WI38 (cell line): ENCODE measurements around the gene FAM124A.

ENCODE experiments used
- H3K4me3 ChIP-seq: 2 replicates; pipeline ENCODE4 v1.5.1; 2011; ENCODE audit warnings: low read depth, mild to moderate bottlenecking, control low read depth, low read length
- CTCF ChIP-seq: IDR thresholded peaks from 2 replicates; pipeline ENCODE4 v1.5.1; 2012; ENCODE audit warnings: low read depth, mild to moderate bottlenecking, control low read depth, low read length

FAM124A gene

GRCh38 chr13:51180853-51181511 is 41.2 kb upstream of the FAM124A start:
- TF ChIP-seq CTCF: no peak
- H3K4me3 ChIP-seq: no peak overlapping the region

GRCh38 chr13:51181786-51182383 is 40.3 kb upstream of the FAM124A start:
- H3K4me3 ChIP-seq: no peak overlapping the region
- no peak for TF ChIP-seq CTCF

GRCh38 chr13:51191743-51192142 is 30.5 kb upstream of the FAM124A start:
- TF ChIP-seq CTCF: no peak

GRCh38 chr13:51192348-51192747 is 29.9 kb upstream of the FAM124A start:
- TF ChIP-seq CTCF: no peak

More at GRCh38 chr13:51191743-51192142, 30.5 kb upstream of the FAM124A start:
- H3K4me3 ChIP-seq: no peak overlapping the region

GRCh38 chr13:51193387-51193786 is 28.8 kb upstream of the FAM124A start:
- TF ChIP-seq CTCF: no peak
- no peak overlapping the region for H3K4me3 ChIP-seq

More at GRCh38 chr13:51192348-51192747, 29.9 kb upstream of the FAM124A start:
- no peak overlapping the region for H3K4me3 ChIP-seq

- no peak for TF ChIP-seq CTCF
- H3K4me3 ChIP-seq: no peak overlapping the region
Observed at GRCh38 chr13:51194942-51195341, 27.3 kb upstream of the FAM124A start.

GRCh38 chr13:51201886-51202285 is 20.3 kb upstream of the FAM124A start:
- no peak for TF ChIP-seq CTCF
- H3K4me3 ChIP-seq: no peak overlapping the region
